Vagina (tissue), 2 donors: ENCODE measurements around the gene PLCB1.

Experiments used
- CTCF ChIP-seq, 3 experiments: fragments of 450-650 bp in 2 of 3; fragments of 200-600 bp in 1 of 3; sonication (generic) in 1 of 3; IDR thresholded peaks; one replicate each; pipeline ENCODE4 v1.5.1; 2017 to 2019; ENCODE audit warnings: antibody characterized with exemption in 3 of 3, mild to moderate bottlenecking in 2 of 3, moderate library complexity in 2 of 3
- POLR2AphosphoS5 ChIP-seq, 2 donors: sonication (generic); formaldehyde crosslinking; IDR thresholded peaks; one replicate each; pipeline ENCODE4 v1.9.0; 2017; ENCODE audit warnings: antibody characterized with exemption in 2 of 2, mild to moderate bottlenecking in 2 of 2, low read depth in 1 of 2; ENCODE audit not compliant: insufficient read depth in 1 of 2

- TF ChIP-seq CTCF (IDR thresholded peaks at IDR 0.05): no peak
- TF ChIP-seq POLR2AphosphoS5 (IDR thresholded peaks at IDR 0.05; ENCODE audit: insufficient read depth in 1 of 2, low read depth in 1 of 2): no peak
These were observed 14.4 kb upstream of the PLCB1 start for GRCh38 chr20:8117636-8118035.
